HG02885 (cell line): ENCODE data around the gene VWA5B1.

Experiments
- ATAC-seq: cut with Tn5 transposase; IDR thresholded peaks from one replicate; pipeline ENCODE4 v1.9.1; 2021; ENCODE audit warnings: mild to moderate bottlenecking; ENCODE audit not compliant: unreplicated experiment, poor library complexity

The VWA5B1 gene

GRCh38 chr1:20365421-20366055, 74.9 kb downstream of the VWA5B1 start:
- ATAC-seq: no peak

- ATAC-seq: no peak
Observed at GRCh38 chr1:20366056-20366462, 75.4 kb downstream of the VWA5B1 start.

GRCh38 chr1:20366463-20367115, 75.9 kb downstream of the VWA5B1 start:
- no peak for ATAC-seq

GRCh38 chr1:20367116-20367585, 76.5 kb downstream of the VWA5B1 start:
- ATAC-seq: no peak

GRCh38 chr1:20367626-20368025, 77.0 kb downstream of the VWA5B1 start:
- no peak for ATAC-seq

GRCh38 chr1:20368866-20369470, 78.3 kb downstream of the VWA5B1 start:
- no peak for ATAC-seq

- no peak for ATAC-seq
Observed at GRCh38 chr1:20370698-20371097, 80.0 kb downstream of the VWA5B1 start.

GRCh38 chr1:20371411-20371810, 80.7 kb downstream of the VWA5B1 start:
- no peak for ATAC-seq

- ATAC-seq: no peak
Observed at GRCh38 chr1:20371883-20372282, 81.2 kb downstream of the VWA5B1 start.

GRCh38 chr1:20372676-20373075, 82.0 kb downstream of the VWA5B1 start:
- no peak for ATAC-seq

- ATAC-seq: no peak
Observed at GRCh38 chr1:20373286-20373685, 82.6 kb downstream of the VWA5B1 start.

- ATAC-seq: no peak
Observed at GRCh38 chr1:20373764-20374163, 83.1 kb downstream of the VWA5B1 start.

GRCh38 chr1:20375563-20375962, 84.9 kb downstream of the VWA5B1 start:
- ATAC-seq: no peak

- no peak for ATAC-seq
Observed at GRCh38 chr1:20376171-20376570, 85.5 kb downstream of the VWA5B1 start.

GRCh38 chr1:20376880-20377494, 86.3 kb downstream of the VWA5B1 start:
- ATAC-seq: no peak

- ATAC-seq: no peak
Observed at GRCh38 chr1:20377516-20378270, 87.0 kb downstream of the VWA5B1 start.

- ATAC-seq: no peak
Observed at GRCh38 chr1:20379075-20379474, 88.4 kb downstream of the VWA5B1 start.

GRCh38 chr1:20380175-20380574, 89.5 kb downstream of the VWA5B1 start:
- no peak for ATAC-seq

- ATAC-seq: no peak
Observed at GRCh38 chr1:20380616-20381035, 90.0 kb downstream of the VWA5B1 start.

GRCh38 chr1:20381045-20381641, 90.5 kb downstream of the VWA5B1 start:
- ATAC-seq: no peak
